Measurements from ENCODE around the gene NPIPA7.
"Not testable (repeated sequence)": the region's sequence is repeated elsewhere in the genome, so short reads cannot be mapped to it uniquely, and the experiment has no call there.

The NPIPA7 gene

GRCh38 chr16:16420515-16420914 lies 41.6 kb downstream of the NPIPA7 start:
- not testable (repeated sequence) for DNase-seq

GRCh38 chr16:16425146-16425545 lies 46.2 kb downstream of the NPIPA7 start:
- not testable (repeated sequence) for DNase-seq

GRCh38 chr16:16431135-16431534 lies 52.2 kb downstream of the NPIPA7 start:
- DNase-seq, result not testable (repeated sequence)

GRCh38 chr16:16434711-16435110 lies 55.8 kb downstream of the NPIPA7 start:
- not testable (repeated sequence) for DNase-seq

GRCh38 chr16:16441401-16441800 lies 62.5 kb downstream of the NPIPA7 start:
- DNase-seq, result not testable (repeated sequence)
